ENCODE measurements around the gene CALCB.

Gene CALCB

GRCh38 chr11:15123849-15124248, 50.5 kb downstream of the CALCB start:
- no peaks in the 10 kb centered on the region for H3K36me3 Mint-ChIP-seq

DNA sequence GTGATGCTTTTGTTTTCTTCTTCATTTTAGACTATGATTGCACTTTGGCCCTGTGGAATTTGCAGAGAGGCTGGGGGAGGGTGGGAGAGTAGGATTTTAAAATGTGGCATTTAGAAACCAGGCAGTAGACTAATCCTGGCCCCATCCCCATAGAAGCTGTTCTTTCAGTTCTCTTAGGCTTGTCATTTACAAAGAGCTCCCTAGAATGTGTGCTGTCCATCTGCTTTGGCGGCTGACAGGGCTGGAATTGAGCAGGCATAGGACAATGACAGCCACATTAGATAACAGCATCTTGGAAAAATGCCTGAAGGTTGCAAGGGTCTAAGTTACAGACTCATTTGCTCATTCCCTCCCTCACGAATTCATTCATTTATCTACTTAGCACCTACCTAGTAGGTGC, 51.1 kb downstream of the CALCB start:
- Mint-ChIP-seq H3K27me3 (peaks cover 8% of the 10 kb centered on the region), H3K4me3 (no peak overlapping the region), H3K36me3 (no peaks in the 10 kb centered on the region), H3K4me1 (ENCODE audit: low read depth) (no peaks in the 10 kb centered on the region), H3K9me3 (ENCODE audit: low read depth) (no peaks in the 10 kb centered on the region), H3K27ac (no peak overlapping the region)

More at GRCh38 chr11:15123849-15124248, 50.5 kb downstream of the CALCB start:
- Mint-ChIP-seq H3K4me1 (ENCODE audit: low read depth) (no peaks in the 10 kb centered on the region), H3K27ac (no peak overlapping the region), H3K9me3 (ENCODE audit: low read depth) (no peaks in the 10 kb centered on the region), H3K27me3 (peaks cover 9% of the 10 kb centered on the region), H3K4me3 (no peak overlapping the region)

DNA sequence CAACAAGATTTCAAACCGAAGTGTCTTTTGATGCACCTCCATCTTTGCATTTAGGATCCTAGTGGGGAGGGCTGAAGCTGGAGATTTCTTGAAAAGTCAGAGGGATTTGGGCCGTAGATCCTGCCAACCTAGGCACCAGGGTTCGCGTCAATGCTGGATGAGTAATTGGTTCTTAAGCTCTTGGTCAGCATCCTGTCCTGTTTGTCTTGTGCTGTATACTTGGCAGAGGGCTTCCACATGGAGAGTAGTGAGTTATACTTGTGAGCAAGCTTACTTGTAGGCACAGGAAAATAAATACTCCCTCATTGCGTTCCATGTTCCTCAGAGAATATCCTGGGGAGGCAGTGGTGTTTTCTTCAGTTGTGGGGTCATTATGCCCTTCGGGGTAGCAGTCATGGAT, 53.9 kb downstream of the CALCB start:
- Mint-ChIP-seq H3K36me3 (no peaks in the 10 kb centered on the region), H3K9me3 (ENCODE audit: low read depth) (no peaks in the 10 kb centered on the region), H3K4me3 (no peak overlapping the region), H3K27ac (no peak overlapping the region), H3K4me1 (ENCODE audit: low read depth) (no peaks in the 10 kb centered on the region), H3K27me3 (peaks cover 6% of the 10 kb centered on the region)
